SK-N-SH (cell line): ENCODE measurements around the gene MTRF1. TPM values are rescaled to one million over a fixed set of nuclear protein-coding genes. Genes with fewer than 3 reads are reported as not detected.

ENCODE experiments used
- CTCF ChIA-PET: fragments of 300-600, 350-600 bp; formaldehyde crosslinking; extraction: SDS; loops from one replicate; lab custom pipeline; 2021; lab: Yijun Ruan, JAX
- POLR2A ChIA-PET: fragments of 350-600 bp; sonication (Branson Sonifier 250); formaldehyde crosslinking; extraction: SDS; loops from one replicate; lab custom pipeline; 2020; ENCODE audit warnings: antibody characterized with exemption, inconsistent platforms; lab: Yijun Ruan, JAX
- DNase-seq: peaks from one replicate; pipeline ENCODE4 v3.0.0; 2012
- H2AFZ ChIP-seq: fragments of 200-600 bp; sonication (generic); 2 replicates; pipeline ENCODE4 v1.8.1; 2016; ENCODE audit warnings: antibody characterized with exemption, mild to moderate bottlenecking, low read depth
- H3F3A ChIP-seq: fragments of 200-600 bp; sonication (generic); replicated peaks from 2 replicates; pipeline ENCODE3; 2016; ENCODE audit warnings: antibody characterized with exemption, mild to moderate bottlenecking; ENCODE audit not compliant: insufficient read depth
- H3K27ac ChIP-seq, 2 experiments: fragments of 200-500 bp in 1 of 2; fragments of 200-600 bp in 1 of 2; sonication (Bioruptor generic) in 1 of 2; sonication (generic), shearing (Covaris generic) in 1 of 2; 2 replicates each; pipeline versions ENCODE4 v1.5.1 to v1.6.1; 2014 to 2016; ENCODE audit warnings: low read depth in 2 of 2, inconsistent platforms in 1 of 2, low read length in 1 of 2, mild to moderate bottlenecking in 1 of 2, mixed read lengths in 1 of 2
- H3K27me3 ChIP-seq: fragments of 200-600 bp; sonication (generic), shearing (Covaris generic); 2 replicates; pipeline ENCODE4 v1.6.1; 2016; ENCODE audit warnings: mixed run types; ENCODE audit not compliant: insufficient read depth
- H3K36me3 ChIP-seq, 2 experiments: fragments of 200-500 bp in 1 of 2; fragments of 200-600 bp in 1 of 2; sonication (Bioruptor generic) in 1 of 2; sonication (generic) in 1 of 2; replicated peaks in 1 of 2; 2 replicates each; pipeline versions ENCODE3 to v1.5.1; 2014 to 2016; ENCODE audit warnings: low read length in 1 of 2, mild to moderate bottlenecking in 1 of 2; ENCODE audit not compliant: insufficient read depth in 2 of 2, control insufficient read depth in 1 of 2
- H3K4me1 ChIP-seq, 2 experiments: fragments of 200-500 bp in 1 of 2; fragments of 200-600 bp in 1 of 2; sonication (Bioruptor generic) in 1 of 2; sonication (generic), shearing (Covaris generic) in 1 of 2; 2 replicates each; pipeline versions ENCODE4 v1.5.1 to v1.6.1; 2014 to 2016; ENCODE audit warnings: low read depth in 1 of 2, low read length in 1 of 2, mixed run types in 1 of 2; ENCODE audit not compliant: insufficient read depth in 2 of 2, control insufficient read depth in 1 of 2
- H3K4me2 ChIP-seq: fragments of 200-600 bp; sonication (generic), shearing (Covaris generic); 2 replicates; pipeline ENCODE4 v1.6.1; 2017; ENCODE audit warnings: mixed run types
- H3K4me3 ChIP-seq, 2 experiments: fragments of 200-500 bp in 1 of 2; fragments of 200-600 bp in 1 of 2; sonication (Bioruptor generic) in 1 of 2; sonication (generic), shearing (Covaris generic) in 1 of 2; 2 replicates each; pipeline versions ENCODE4 v1.5.1 to v1.8.1; 2014 to 2016; ENCODE audit warnings: low read depth in 2 of 2, inconsistent platforms in 1 of 2, low read length in 1 of 2, mild to moderate bottlenecking in 1 of 2, mixed read lengths in 1 of 2, moderate library complexity in 1 of 2
- H3K79me2 ChIP-seq: fragments of 200-600 bp; sonication (generic); 2 replicates; pipeline ENCODE4 v1.8.1; 2017; ENCODE audit warnings: mild to moderate bottlenecking; ENCODE audit not compliant: insufficient read depth
- H3K9ac ChIP-seq: fragments of 200-600 bp; sonication (generic); 2 replicates; pipeline ENCODE4 v1.6.1; 2017; ENCODE audit warnings: mixed run types
- H3K9me2 ChIP-seq: fragments of 200-600 bp; sonication (generic); 2 replicates; pipeline ENCODE4 v1.6.1; 2017; ENCODE audit warnings: mixed run types
- H3K9me3 ChIP-seq: fragments of 200-600 bp; sonication (generic); 2 replicates; pipeline ENCODE4 v1.6.1; 2017; ENCODE audit warnings: mixed run types, mild to moderate bottlenecking, moderate library complexity
- H4K20me1 ChIP-seq: fragments of 200-600 bp; sonication (generic); 2 replicates; pipeline ENCODE4 v1.6.1; 2017; ENCODE audit warnings: mild to moderate bottlenecking, mixed run types; ENCODE audit not compliant: insufficient read depth
- CHD2 ChIP-seq: fragments of 150-350 bp; IDR thresholded peaks from 2 replicates; pipeline ENCODE4 v1.6.1; 2018; ENCODE audit warnings: low read length; ENCODE audit not compliant: partially characterized antibody
- CTCF ChIP-seq: fragments of 200-600 bp; sonication (generic); IDR thresholded peaks from 2 replicates; pipeline ENCODE4 v1.6.1; 2017; ENCODE audit warnings: antibody characterized with exemption, mild to moderate bottlenecking, moderate library complexity
- ELF1 ChIP-seq: IDR thresholded peaks from 2 replicates; pipeline ENCODE4 v1.4.0; 2012
- FOXM1 ChIP-seq: IDR thresholded peaks from 2 replicates; pipeline ENCODE4 v1.4.0; 2012; ENCODE audit warnings: low read depth, mild to moderate bottlenecking
- IRF3 ChIP-seq: fragments of 150-350 bp; IDR thresholded peaks from 2 replicates; pipeline ENCODE4 v1.6.1; 2016; ENCODE audit warnings: mild to moderate bottlenecking, low read depth, low read length
- NFIC ChIP-seq: IDR thresholded peaks from 2 replicates; pipeline ENCODE4 v1.4.0; 2012; ENCODE audit warnings: borderline replicate concordance
- PBX3 ChIP-seq: IDR thresholded peaks from 2 replicates; pipeline ENCODE4; 2012
- RAD21 ChIP-seq: IDR thresholded peaks from 2 replicates; pipeline ENCODE4 v1.6.1; 2012; ENCODE audit warnings: mild to moderate bottlenecking, low read length
- SIN3A ChIP-seq: IDR thresholded peaks from 2 replicates; pipeline ENCODE4 v1.6.1; 2012; ENCODE audit warnings: low read depth, mild to moderate bottlenecking, low read length, moderate library complexity, borderline replicate concordance
- TEAD4 ChIP-seq: IDR thresholded peaks from 2 replicates; pipeline ENCODE4 v1.4.0; 2012; ENCODE audit warnings: mild to moderate bottlenecking, borderline replicate concordance; ENCODE audit not compliant: insufficient read depth
- USF1 ChIP-seq: IDR thresholded peaks from 2 replicates; pipeline ENCODE4 v1.4.0; 2012; ENCODE audit warnings: low read depth, borderline replicate concordance
- USF2 ChIP-seq: fragments of 150-350 bp; IDR thresholded peaks from 2 replicates; pipeline ENCODE4 v1.6.1; 2017; ENCODE audit warnings: antibody characterized with exemption, low read length, low read depth, borderline replicate concordance
- WGBS: methylation state at CpG from one replicate; pipeline ENCODE4 v1.1.6; 2017; ENCODE audit warnings: low lambda C conversion rate; 5-methylcytosine and 5-hydroxymethylcytosine counted together
- polyA plus RNA-seq, 3 experiments: library from polyadenylated mRNA; depleted of rRNA; stranded (reverse); fragments of >200 nt; gene quantifications; 2 replicates each; pipeline ENCODE4 v1.2.3, GENCODE V29; 2012

MTRF1 gene
- polyA plus RNA-seq, 1 of the 3 experiments (the other 2 are of a cell fraction), result 9.2 TPM

GRCh38 chr13:41289463-41289881 lies 26.1 kb upstream of the MTRF1 start:
- no peak overlapping the region for H3K4me3 ChIP-seq
- H4K20me1 ChIP-seq, result no peaks in the 10 kb centered on the region
- WGBS, result 75% methylated on average over 10 of the region's 10 CpGs
- H3K4me1 ChIP-seq, result no peaks in the 10 kb centered on the region
- H2AFZ ChIP-seq, result no peak overlapping the region
- H3F3A ChIP-seq, result peaks cover 5% of the 10 kb centered on the region
- H3K27ac ChIP-seq, result no peak overlapping the region
- POLR2A ChIA-PET, result no interaction called here
- H3K9ac ChIP-seq, result no peak overlapping the region
- no peaks in the 10 kb centered on the region for H3K27me3 ChIP-seq
- H3K79me2 ChIP-seq, result no peaks in the 10 kb centered on the region
- CTCF ChIA-PET, result no interaction called here
- DNase-seq, result no peak
- H3K9me3 ChIP-seq, result no peaks in the 10 kb centered on the region
- H3K36me3 ChIP-seq, result no peaks in the 10 kb centered on the region
- H3K9me2 ChIP-seq, result no peaks in the 10 kb centered on the region
- no peak overlapping the region for H3K4me2 ChIP-seq
- TF ChIP-seq ELF1, result no peak
- no peak for TF ChIP-seq IRF3
- no peak for TF ChIP-seq NFIC
- TF ChIP-seq SIN3A, result no peak
- no peak for TF ChIP-seq PBX3

- POLR2A ChIA-PET, result no interaction called here
- no peak for DNase-seq
- Histone ChIP-seq H3K4me2 (no peak overlapping the region), H3K4me3 (no peak overlapping the region), H3K9me3 (no peaks in the 10 kb centered on the region), H2AFZ (no peak overlapping the region), H3K9ac (no peak overlapping the region), H4K20me1 (no peaks in the 10 kb centered on the region), H3K79me2 (no peaks in the 10 kb centered on the region), H3K9me2 (no peaks in the 10 kb centered on the region), H3F3A (peaks cover 5% of the 10 kb centered on the region), H3K36me3 (no peaks in the 10 kb centered on the region), H3K27me3 (no peaks in the 10 kb centered on the region), H3K27ac (no peak overlapping the region), H3K4me1 (no peaks in the 10 kb centered on the region)
- 83% methylated on average over 5 of the region's 5 CpGs for WGBS
- TF ChIP-seq RAD21 (no peak), USF2 (no peak), CHD2 (no peak), PBX3 (no peak), TEAD4 (no peak), FOXM1 (no peak), NFIC (no peak), USF1 (no peak), CTCF (no peak)
- CTCF ChIA-PET, result no interaction called here
Observed at GRCh38 chr13:41286370-41286769, 23.0 kb upstream of the MTRF1 start.
